ENCODE data around the gene MMP21.
A peak's percentile ranks its signal among the peaks of the same experiment; 100 is the strongest.

Gene MMP21, protein sequence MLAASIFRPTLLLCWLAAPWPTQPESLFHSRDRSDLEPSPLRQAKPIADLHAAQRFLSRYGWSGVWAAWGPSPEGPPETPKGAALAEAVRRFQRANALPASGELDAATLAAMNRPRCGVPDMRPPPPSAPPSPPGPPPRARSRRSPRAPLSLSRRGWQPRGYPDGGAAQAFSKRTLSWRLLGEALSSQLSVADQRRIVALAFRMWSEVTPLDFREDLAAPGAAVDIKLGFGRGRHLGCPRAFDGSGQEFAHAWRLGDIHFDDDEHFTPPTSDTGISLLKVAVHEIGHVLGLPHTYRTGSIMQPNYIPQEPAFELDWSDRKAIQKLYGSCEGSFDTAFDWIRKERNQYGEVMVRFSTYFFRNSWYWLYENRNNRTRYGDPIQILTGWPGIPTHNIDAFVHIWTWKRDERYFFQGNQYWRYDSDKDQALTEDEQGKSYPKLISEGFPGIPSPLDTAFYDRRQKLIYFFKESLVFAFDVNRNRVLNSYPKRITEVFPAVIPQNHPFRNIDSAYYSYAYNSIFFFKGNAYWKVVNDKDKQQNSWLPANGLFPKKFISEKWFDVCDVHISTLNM

DNA sequence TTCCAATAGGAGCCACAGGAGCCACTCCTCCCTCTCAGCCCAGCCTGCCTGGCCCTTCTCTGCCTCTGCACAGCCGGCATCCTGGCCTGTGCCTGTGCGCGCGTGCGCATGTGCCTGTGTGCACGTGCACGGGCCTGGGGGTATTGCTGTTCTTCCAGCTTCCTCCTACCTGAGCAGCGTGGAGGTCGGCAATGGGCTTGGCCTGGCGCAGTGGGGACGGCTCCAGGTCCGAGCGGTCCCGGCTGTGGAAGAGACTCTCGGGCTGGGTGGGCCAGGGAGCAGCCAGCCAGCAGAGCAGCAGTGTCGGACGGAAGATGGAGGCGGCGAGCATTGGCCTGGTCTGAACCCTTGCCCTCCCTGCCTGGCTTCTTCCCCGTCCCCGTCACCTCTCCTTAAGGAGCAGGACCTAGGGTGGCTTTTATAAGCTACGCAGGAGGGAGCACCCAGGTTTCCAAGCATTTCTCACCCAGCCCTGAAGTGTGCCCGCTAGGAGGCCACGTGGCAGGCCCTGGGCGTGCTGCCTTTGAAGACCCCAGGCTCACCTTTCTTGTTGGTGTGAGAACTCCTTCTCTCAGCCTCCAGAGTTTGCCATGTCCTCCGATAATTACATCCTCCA is at the start of gene MMP21:
Gene MMP21 (minus strand): TSS at position 331 of the 616 bp plus-strand sequence. CDS start 0 bp downstream, at position 331.
- DNase-seq = no peak

GRCh38 chr10:125824736-125825135 is 49.1 kb upstream of the MMP21 start:
- no peak for DNase-seq

GRCh38 chr10:125823663-125824251 is 48.1 kb upstream of the MMP21 start:
- DNase-seq = no peak

DNA sequence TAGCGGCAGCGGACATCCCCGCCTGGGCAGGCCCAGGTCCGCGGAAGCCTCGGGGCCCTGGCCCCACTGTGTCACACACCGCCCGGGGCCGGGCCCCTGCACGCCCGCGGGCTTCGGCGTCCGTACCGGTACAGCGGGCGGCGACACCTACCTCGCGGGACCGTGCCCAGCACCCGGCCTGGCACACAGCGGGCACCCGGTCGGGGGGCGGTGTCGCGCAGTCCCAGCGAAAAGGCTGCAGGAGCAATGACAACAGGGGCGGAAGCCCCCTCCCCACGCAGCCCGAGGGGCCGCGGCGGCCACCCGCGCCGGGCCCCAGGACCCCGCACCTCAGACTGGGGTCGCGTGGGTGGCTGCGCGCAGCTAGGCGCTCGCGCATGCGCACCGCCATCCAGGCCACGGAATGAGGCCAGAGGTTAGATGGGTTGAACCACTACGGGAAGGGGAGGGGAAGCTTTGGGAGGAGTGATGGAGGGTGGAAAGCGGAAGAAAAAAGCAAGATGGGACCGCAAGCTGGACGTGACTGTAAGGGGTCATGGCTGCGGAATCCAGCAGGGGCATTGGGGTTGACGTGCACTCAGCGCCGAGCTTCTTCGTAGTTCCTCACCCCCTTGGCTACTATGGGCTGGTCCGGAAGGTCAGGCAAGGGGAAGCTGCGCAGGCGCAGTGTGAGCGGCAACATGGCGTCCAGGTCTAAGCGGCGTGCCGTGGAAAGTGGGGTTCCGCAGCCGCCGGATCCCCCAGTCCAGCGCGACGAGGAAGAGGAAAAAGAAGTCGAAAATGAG is 47.4 kb upstream of the MMP21 start, which contains the start of the genes BCCIP and UROS:
Gene BCCIP (plus strand): TSS at position 669 of the 785 bp plus-strand sequence. CDS start 12 bp downstream, at position 681.
Gene UROS (minus strand): TSS at position 381 of the 785 bp plus-strand sequence. CDS start 6,759 bp downstream, outside the sequence.
- DNase-seq = peak; percentile 72

DNA sequence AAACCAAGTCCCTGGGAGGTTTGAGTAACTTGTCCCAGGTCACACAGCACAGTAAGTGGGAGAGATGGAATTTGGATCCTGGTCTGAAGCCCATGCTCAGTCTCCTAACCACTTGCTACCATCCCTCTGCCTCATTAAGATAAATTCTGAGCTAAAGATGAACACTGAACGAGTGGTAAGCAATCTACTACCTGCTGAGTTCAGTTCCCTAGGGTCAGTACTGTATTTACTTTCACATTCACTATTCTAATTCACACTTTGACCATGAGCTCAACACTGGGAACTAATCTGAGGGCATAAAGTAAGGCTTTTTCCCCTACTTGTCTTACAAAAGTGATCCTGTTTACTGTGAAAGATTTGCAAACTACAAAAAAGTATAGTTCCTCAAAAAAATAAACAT is 45.1 kb upstream of the MMP21 start:
- DNase-seq = no peak

GRCh38 chr10:125817337-125817946 is 41.8 kb upstream of the MMP21 start:
- no peak for DNase-seq

- DNase-seq = no peak
Observed at GRCh38 chr10:125816548-125816947, 40.9 kb upstream of the MMP21 start.

DNA sequence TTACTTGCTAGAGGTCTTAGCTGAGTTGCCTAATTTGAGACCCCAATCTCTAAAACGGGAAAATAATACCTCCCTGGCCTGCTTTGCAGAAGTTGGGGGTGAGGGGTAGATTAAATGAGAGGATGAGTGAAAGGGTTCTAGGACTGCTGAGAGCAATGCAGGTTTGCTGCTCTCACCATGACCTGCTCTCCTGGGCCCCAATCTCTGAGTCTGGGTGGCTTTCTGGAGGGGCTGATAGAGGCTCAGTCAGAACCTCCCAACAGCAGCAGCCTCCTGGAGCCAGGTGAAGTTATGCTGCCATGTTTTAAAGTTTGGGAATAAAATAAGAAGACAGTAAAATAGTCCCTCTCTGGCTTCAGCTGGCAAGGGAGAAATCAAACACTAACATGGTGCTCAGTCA is 40.1 kb upstream of the MMP21 start:
- DNase-seq = no peak

DNA sequence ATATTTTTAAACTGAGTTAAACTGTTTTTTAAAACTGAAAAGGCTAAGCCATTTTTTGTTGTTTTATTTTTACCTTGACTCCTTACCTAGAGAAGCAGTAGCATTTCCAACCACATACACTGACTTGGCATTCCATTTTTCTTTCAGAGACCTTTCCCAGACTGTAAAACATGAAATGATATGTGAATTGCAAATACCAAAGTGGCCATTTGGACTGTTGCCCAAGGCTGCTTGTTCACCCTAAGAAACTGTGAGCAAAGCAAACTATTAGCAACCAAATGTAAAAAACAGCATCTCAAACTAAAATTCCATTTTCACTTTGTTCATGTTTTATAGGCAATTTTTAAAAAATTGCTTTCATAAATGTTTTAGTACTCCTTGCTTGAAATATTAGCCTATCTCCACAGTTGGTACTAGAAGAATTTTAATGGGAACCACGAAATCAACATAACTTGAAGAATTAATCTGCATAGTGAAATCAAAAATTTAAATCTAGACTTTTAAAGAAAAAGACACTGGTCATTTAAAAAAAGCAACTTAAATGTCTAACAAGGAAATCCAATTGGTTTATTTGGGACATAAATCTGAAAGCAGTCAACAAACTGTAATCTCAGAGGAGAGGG is 36.6 kb upstream of the MMP21 start:
- DNase-seq = peak; percentile 0

GRCh38 chr10:125811251-125811650 is 35.6 kb upstream of the MMP21 start:
- no peak for DNase-seq

DNA sequence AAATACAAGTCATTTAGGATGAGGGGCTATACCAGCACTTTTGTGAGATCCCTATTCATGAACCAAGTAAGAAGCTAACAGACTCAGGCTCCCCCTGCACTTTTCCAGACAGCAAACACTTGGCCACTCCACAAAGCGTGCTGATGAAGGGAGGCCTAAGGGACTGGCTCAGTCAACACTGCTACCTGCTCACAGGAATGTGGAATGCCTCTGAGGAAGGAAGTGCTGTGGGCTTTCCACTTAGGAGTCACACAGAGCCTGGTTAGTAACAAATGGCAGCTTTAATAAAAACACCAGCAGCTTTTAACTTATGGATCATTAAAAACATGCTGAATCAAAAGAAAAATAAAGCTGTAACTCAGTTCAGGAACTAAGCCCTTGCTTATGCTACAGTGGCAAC is 32.4 kb upstream of the MMP21 start:
- no peak for DNase-seq

GRCh38 chr10:125802739-125803138 is 27.1 kb upstream of the MMP21 start:
- DNase-seq = no peak

GRCh38 chr10:125802131-125802530 is 26.5 kb upstream of the MMP21 start:
- no peak for DNase-seq

GRCh38 chr10:125801574-125801973 is 26.0 kb upstream of the MMP21 start:
- no peak for DNase-seq

DNA sequence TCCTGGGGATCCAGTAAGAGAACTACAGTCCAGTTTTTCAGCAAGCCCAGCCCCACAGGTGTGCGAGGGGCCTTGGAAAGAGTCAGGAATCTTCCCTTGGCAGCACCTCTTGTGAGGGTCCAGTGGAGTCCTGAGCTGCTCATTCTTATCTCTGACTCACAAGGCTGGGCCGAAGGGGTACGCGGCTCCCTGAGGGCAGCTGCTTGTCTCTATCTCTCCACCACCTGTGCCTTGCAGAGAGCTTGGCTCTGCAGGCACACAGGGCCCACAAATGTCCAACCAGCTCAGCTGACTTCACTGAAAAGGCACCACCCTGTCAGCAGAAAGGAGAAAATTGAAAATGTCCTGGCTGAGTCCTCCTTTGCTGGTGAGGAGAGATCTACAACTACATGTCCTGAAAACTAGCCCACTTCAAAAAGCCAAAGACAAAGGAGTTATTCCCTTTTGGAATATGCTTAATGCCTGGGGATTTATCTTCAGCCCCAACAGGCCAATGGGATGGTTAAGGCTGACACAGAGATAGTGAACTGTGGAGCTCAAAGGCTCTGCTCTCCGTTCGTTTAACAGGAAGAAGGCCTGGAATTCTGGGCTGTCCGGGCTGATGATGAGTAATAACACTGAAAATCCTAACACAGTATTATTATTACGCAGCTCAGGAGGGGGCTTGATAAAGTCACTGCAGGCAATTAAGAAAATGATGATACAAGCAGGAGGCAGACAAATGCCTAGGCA is 24.0 kb upstream of the MMP21 start:
- DNase-seq = no peak

GRCh38 chr10:125797994-125798662 is 22.5 kb upstream of the MMP21 start:
- no peak for DNase-seq

GRCh38 chr10:125797424-125797823 is 21.8 kb upstream of the MMP21 start:
- no peak for DNase-seq

DNA sequence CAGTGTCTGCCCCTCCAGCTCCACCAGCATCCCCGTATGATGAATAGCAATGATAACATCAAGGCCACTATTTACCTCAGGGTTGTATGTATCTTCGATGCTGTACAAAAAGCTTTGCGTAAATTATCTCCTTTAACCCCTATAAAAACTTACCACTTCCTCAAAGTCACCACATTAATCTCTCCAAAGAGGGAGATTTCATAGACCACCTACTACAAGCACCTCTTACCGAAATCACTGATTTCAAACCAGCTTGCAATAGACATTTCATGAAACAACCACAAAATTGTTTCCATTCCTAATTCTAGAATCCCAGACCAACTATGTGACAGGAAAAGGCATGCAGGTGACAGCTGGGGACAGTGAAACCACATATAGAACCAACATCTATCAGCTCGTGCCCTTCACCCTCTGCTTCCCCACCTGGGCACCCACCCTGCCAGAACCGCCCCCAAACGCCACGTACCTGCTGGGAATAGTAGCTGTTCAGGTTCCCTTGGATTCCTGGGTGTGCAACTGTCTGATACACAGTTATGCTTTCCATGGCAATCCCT is 20.1 kb upstream of the MMP21 start:
- no peak for DNase-seq

GRCh38 chr10:125795128-125795527 is 19.5 kb upstream of the MMP21 start:
- DNase-seq = no peak
